ENCODE measurements around the gene MAIP1.

Gene MAIP1

GRCh38 chr2:199984755-199985154, 29.4 kb downstream of the MAIP1 start:
- DNase-seq (ENCODE audit: low read depth in 1 of 2, low spot score in 1 of 2), result no peak
- TF ChIP-seq SPI1 (IDR thresholded peaks at IDR 0.05; ENCODE audit: borderline replicate concordance, low read depth) (no peak), CTCF (IDR thresholded peaks at IDR 0.05; ENCODE audit: insufficient read depth, low read length) (no peak), REST (IDR thresholded peaks at IDR 0.05; ENCODE audit: insufficient replicate concordance, low read depth) (no peak), POLR2AphosphoS5 (IDR thresholded peaks at IDR 0.05; ENCODE audit: low read depth) (no peak), GABPA (IDR thresholded peaks at IDR 0.05; ENCODE audit: low read depth) (no peak)
- H3K27me3 ChIP-seq (ENCODE audit: insufficient read depth, poor library complexity, severe bottlenecking), result no peaks in the 10 kb centered on the region
- H3K27ac ChIP-seq (replicated peaks), result no peak overlapping the region
- no peak overlapping the region for H3K4me3 ChIP-seq (replicated peaks; ENCODE audit: insufficient read depth, low read length)

- H3K27ac ChIP-seq (replicated peaks), result 0 out of 2 replicates have a peak overlapping the region, but pooled peaks have one; percentile 21
- peak; percentile 68 to 85 for DNase-seq (ENCODE audit: low read depth in 1 of 2, low spot score in 1 of 2)
- H3K27me3 ChIP-seq (ENCODE audit: insufficient read depth, poor library complexity, severe bottlenecking), result no peaks in the 10 kb centered on the region
- peak; percentile 45; the same call in 1 of the 2 replicates for TF ChIP-seq SPI1 (IDR thresholded peaks at IDR 0.05; ENCODE audit: borderline replicate concordance, low read depth)
- TF ChIP-seq REST (IDR thresholded peaks at IDR 0.05; ENCODE audit: insufficient replicate concordance, low read depth), result no peak
- peak; percentile 74 for TF ChIP-seq CTCF (IDR thresholded peaks at IDR 0.05; ENCODE audit: insufficient read depth, low read length)
- peak; percentile 85 for TF ChIP-seq GABPA (IDR thresholded peaks at IDR 0.05; ENCODE audit: low read depth)
- no peak overlapping the region for H3K4me3 ChIP-seq (replicated peaks; ENCODE audit: insufficient read depth, low read length)
Observed at GRCh38 chr2:199985625-199986207, 30.3 kb downstream of the MAIP1 start.

- Histone ChIP-seq H3K4me3 (replicated peaks; ENCODE audit: insufficient read depth, low read length) (no peak overlapping the region), H3K27ac (replicated peaks) (no peak overlapping the region), H3K27me3 (ENCODE audit: insufficient read depth, poor library complexity, severe bottlenecking) (no peaks in the 10 kb centered on the region)
- TF ChIP-seq REST (IDR thresholded peaks at IDR 0.05; ENCODE audit: insufficient replicate concordance, low read depth), result no peak
- no peak for TF ChIP-seq CTCF (IDR thresholded peaks at IDR 0.05; ENCODE audit: insufficient read depth, low read length)
- no peak for TF ChIP-seq POLR2AphosphoS5 (IDR thresholded peaks at IDR 0.05; ENCODE audit: low read depth)
- no peak for TF ChIP-seq GABPA (IDR thresholded peaks at IDR 0.05; ENCODE audit: low read depth)
- TF ChIP-seq SPI1 (IDR thresholded peaks at IDR 0.05; ENCODE audit: borderline replicate concordance, low read depth), result no peak
- DNase-seq (ENCODE audit: low read depth in 1 of 2, low spot score in 1 of 2), result no peak
Observed at GRCh38 chr2:199987586-199987985, 32.2 kb downstream of the MAIP1 start.
